Activated CD8-positive, alpha-beta T cell treated with anti-CD3 and anti-CD28 coated beads for 36 hours (primary cell): ENCODE measurements around the gene FBXL14. TPM values are rescaled to one million over a fixed set of nuclear protein-coding genes. Genes with fewer than 3 reads are reported as not detected.

Experiments
- ATAC-seq: fragments of 200-7000 bp; cut with Tn5 transposase; one replicate; pipeline ENCODE4 v1.10.0; 2021; ENCODE audit warnings: mild to moderate bottlenecking, moderate library complexity
- CTCF ChIA-PET: fragments of 350-600 bp; sonication (Branson Sonifier 250); formaldehyde crosslinking; loops from one replicate; lab custom pipeline; 2021; ENCODE audit warnings: antibody characterized with exemption; lab: Charles Lee
- POLR2A ChIA-PET: fragments of 350-600 bp; sonication (Branson Sonifier 250); formaldehyde crosslinking; loops from one replicate; lab custom pipeline; 2021; ENCODE audit warnings: antibody characterized with exemption; lab: Charles Lee
- DNase-seq: peaks from one replicate; pipeline ENCODE4 v3.0.0-alpha.2; 2020
- H3K27ac Mint-ChIP-seq: one replicate; pipeline ENCODE4 v1.8.0; 2021; ENCODE audit warnings: mild to moderate bottlenecking, mixed read lengths
- H3K27me3 Mint-ChIP-seq: one replicate; pipeline ENCODE4 v1.8.0; 2021; ENCODE audit warnings: mixed read lengths
- H3K36me3 Mint-ChIP-seq: one replicate; pipeline ENCODE4 v1.8.0; 2021; ENCODE audit warnings: low read depth, mixed read lengths
- H3K4me1 Mint-ChIP-seq: one replicate; pipeline ENCODE4 v1.8.0; 2021; ENCODE audit warnings: low read depth, mixed read lengths
- H3K4me3 Mint-ChIP-seq: one replicate; pipeline ENCODE4 v1.8.0; 2021; ENCODE audit warnings: mild to moderate bottlenecking, moderate library complexity, mixed read lengths
- H3K9me3 Mint-ChIP-seq: one replicate; pipeline ENCODE4 v1.8.0; 2021; ENCODE audit warnings: mixed read lengths
- intact Hi-C: fragments of 100-400 bp; cut with micrococcal nuclease; formaldehyde crosslinking; loops from one replicate; pipeline ENCODE4 v1.10.0; 2022
- total RNA-seq, 2 experiments: library from RNA; stranded (reverse); gene quantifications; one replicate each; pipeline ENCODE4 v1.2.3, GENCODE V29; 2021
- TF ChIP-seq, protein P1 (sequence below): fragments of 200-600 bp; IDR thresholded peaks from one replicate; pipeline ENCODE4 v1.8.0; 2022; ENCODE audit warnings: antibody characterized with exemption, mild to moderate bottlenecking

Gene FBXL14
- total RNA-seq, 2 experiments from 2014 or later: 23.3 to 25.1 TPM

DNA sequence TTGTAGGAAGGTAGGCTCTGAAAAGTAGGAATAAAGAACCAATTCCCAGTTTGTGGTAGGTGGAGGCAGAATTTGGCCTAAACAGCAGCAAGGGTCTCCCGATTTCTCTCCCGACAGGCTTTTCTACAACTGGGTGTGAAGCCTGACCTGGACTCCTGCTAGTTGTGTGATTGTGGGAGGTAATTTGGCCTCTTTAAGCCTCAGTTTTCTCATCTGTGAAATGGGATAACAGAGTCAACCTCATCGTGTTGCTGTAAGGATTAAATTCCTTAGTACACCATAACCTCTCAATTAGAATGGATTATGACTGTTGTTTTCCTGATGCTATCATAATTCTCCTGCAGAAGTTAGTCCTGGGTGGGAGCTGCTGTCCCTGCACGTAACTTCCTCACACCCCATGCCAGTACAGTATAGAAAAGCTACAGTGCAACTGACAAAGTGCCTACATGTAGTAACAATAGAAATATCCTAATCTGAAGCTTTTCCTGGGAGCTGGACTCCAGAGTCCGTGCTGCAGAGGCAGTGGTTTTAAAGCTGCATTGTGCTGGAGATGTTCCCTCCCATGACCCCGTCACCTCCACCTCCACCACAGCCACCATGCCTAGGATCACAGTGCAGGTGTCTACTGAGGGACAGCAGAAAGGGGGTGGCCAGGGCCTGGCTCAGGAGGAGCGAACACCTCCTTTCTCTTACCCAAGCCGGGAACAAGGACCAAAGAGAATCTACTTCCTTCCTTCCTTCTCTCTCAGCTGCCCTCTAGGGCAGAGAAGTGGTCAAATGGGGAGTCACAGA is 76.5 kb downstream of the FBXL14 start:
- no peak overlapping the region for H3K27ac Mint-ChIP-seq
- peaks cover 4% of the 10 kb centered on the region for H3K9me3 Mint-ChIP-seq
- no peak overlapping the region for H3K4me3 Mint-ChIP-seq
- peaks cover 20% of the 10 kb centered on the region for H3K27me3 Mint-ChIP-seq
- intact Hi-C loops: no loop called here
- ATAC-seq: no peak
- POLR2A ChIA-PET: interaction anchor here (0.5 kb wide), 1 partner anchor 370 kb away, joined by 3 read pairs; no protein-coding TSS in a partner anchor
- CTCF ChIA-PET: interaction anchor here (0.7 to 1.6 kb wide), 6 partner anchors 15 to 400 kb away, joined by 3 to 9 read pairs (median 4); no protein-coding TSS in a partner anchor
- H3K4me1 Mint-ChIP-seq: peaks cover 2% of the 10 kb centered on the region
- TF ChIP-seq, protein P1, sequence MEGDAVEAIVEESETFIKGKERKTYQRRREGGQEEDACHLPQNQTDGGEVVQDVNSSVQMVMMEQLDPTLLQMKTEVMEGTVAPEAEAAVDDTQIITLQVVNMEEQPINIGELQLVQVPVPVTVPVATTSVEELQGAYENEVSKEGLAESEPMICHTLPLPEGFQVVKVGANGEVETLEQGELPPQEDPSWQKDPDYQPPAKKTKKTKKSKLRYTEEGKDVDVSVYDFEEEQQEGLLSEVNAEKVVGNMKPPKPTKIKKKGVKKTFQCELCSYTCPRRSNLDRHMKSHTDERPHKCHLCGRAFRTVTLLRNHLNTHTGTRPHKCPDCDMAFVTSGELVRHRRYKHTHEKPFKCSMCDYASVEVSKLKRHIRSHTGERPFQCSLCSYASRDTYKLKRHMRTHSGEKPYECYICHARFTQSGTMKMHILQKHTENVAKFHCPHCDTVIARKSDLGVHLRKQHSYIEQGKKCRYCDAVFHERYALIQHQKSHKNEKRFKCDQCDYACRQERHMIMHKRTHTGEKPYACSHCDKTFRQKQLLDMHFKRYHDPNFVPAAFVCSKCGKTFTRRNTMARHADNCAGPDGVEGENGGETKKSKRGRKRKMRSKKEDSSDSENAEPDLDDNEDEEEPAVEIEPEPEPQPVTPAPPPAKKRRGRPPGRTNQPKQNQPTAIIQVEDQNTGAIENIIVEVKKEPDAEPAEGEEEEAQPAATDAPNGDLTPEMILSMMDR: no peak
- no peaks in the 10 kb centered on the region for H3K36me3 Mint-ChIP-seq
- DNase-seq: no peak

DNA sequence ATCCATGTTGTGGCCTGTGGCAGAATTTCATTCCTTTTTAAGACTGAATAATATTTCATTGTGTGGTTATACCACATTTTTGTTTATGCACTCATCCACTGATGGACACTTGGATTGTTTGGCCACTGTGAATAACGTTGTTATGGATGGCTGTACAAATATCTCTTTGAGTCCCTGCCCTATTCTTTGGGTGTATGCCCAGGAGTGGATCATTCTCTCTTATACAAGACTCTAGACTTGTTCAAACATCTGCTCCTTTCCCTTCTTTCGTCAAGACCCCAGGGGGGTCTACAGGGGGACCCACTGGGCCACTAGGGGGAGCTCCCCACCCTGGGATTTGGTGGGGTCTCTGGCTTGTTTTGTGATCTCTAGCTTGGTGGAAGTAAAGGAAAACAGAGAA is 77.4 kb downstream of the FBXL14 start:
- H3K36me3 Mint-ChIP-seq: no peaks in the 10 kb centered on the region
- H3K4me1 Mint-ChIP-seq: peaks cover 2% of the 10 kb centered on the region
- peak; percentile 33 for DNase-seq
- H3K27me3 Mint-ChIP-seq: peaks cover 20% of the 10 kb centered on the region
- POLR2A ChIA-PET: no interaction called here
- H3K9me3 Mint-ChIP-seq: peaks cover 4% of the 10 kb centered on the region
- intact Hi-C loops: no loop called here
- H3K27ac Mint-ChIP-seq: no peak overlapping the region
- no peak for ATAC-seq
- no peak overlapping the region for H3K4me3 Mint-ChIP-seq
- CTCF ChIA-PET: interaction anchor here (0.7 to 1.6 kb wide), 7 partner anchors 9 to 399 kb away, joined by 3 to 9 read pairs (median 3); no protein-coding TSS in a partner anchor
- TF ChIP-seq, protein P1: peak; percentile 67

Other genes with a start within 250 kb of the FBXL14 start
- not detected for gene WNT5B, start 34.6 kb upstream of the FBXL14 start, total RNA-seq
- gene ADIPOR2, start 96.5 kb upstream of the FBXL14 start, total RNA-seq: 10 to 100 TPM; 48.3 to 49.9 TPM
- gene LRTM2, start 226.0 kb upstream of the FBXL14 start, total RNA-seq: not detected